T-helper 9 cell (primary cell): ENCODE results near the gene OSR1.
A peak's percentile ranks its signal among the peaks of the same experiment; 100 is the strongest.

Source experiments
- DNase-seq: peaks from one replicate; pipeline ENCODE4 v3.0.0-alpha.2; 2020

OSR1 gene

GRCh38 chr2:19357402-19358241 lies 801 bp downstream of the OSR1 start:
- DNase-seq: no peak

DNA sequence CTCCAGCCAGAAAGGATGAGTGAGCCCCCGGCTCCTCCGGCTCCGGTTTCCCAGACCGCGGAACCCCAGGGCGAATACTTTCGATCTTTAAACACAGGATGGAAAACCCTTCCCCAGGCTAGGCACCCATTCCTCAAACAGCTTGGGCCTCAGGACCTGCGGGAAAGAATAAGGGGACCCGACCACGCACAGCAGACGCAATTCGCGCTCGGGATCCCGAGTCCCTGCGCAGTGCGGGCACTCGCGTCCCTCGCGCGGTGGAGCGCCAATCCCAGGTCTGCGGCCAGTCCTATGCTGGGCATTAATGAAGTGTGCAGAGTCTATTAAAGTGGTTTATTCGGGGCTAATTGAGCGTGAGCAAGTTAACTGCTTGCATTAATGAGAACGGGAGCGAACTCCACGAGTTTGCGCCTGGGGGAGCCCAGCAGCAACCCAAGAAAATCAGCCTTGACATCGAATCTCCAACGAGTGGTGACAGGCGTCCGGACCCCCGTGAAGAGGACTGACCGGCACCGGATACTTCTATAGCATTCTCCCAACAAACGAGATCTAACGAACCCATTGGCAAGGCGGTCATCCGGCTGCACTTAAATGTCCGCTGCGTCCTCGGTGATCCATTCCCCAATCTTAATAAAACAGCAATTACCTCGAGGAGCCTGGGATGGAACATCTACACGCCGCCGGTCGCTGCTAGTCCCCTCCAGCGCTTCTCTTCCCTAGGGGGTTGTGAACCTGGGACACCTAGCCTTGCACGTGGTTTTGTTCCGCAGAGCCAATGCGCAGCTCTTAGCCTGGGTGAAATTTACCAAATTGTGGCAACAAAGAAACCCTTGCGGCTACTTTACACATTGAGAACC lies 1.6 kb downstream of the OSR1 start:
- no peak for DNase-seq

DNA sequence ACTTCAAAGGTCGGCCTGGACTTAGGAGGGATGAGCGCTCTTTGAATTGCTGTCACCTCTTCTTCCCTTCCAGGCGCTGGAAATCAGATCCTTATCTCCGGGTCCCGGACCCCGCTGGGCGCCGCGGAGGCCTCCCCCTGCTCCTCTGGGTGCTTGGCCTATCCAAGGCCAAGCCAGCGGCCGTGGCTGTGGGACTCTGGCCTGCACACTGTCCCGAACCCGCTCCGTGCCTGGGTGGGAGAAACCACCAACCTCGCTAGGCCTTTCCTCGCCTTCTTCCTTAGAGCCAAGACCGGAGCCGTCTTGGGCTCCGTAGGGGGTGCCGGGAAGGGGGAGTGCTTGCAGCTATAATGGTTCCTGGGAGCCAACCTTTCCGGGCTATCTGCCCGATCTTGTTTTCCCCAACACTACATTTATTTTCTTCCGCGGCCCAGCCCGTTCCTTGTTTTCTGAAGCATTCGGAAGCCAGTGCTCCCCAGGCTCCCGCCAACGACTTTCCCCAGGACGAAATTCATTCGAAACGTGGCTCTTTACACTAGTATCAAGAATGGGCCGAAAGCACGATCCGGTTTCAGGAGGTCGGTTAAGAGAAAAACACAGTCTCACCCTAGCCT lies 2.4 kb downstream of the OSR1 start:
- no peak for DNase-seq

DNA sequence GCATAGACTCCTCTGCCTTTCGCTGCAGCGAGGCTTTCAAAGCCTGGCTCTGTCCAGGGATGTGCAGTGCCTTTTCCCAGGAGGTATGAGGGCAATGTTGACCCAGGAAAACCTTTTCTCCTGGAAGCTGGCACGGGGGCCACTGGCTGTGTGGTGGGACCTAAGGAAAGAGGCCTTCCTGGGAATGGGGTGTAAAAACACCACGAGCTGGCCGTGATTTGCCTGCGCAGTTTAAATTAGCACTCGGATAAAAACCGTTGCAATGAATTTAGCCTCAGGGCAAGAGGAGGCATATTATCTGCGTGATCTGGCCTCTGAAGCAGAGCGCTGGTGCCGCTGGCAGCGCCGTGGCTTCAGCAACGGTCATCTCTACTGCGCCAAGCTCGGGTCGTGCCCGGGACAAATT lies 3.0 kb downstream of the OSR1 start:
- no peak for DNase-seq

DNA sequence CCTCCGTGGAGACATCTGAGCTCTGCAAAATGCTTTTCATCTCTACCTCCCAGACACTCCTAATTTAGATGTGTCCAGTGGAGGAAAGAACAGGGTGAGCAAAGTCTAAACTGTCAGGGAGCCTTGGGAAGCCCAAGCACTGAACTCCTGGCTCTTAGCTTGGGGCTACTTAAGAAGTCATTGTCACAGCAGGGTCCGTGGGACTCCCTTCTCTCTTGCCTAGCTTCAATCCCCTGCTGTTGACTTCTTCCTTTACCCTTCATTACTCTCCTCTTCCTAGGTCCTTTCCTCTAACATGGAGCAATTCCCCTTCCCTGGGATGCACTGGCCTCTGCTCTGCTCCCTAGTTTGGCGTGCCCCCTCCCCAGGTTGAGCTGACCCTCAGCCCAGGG lies 3.4 kb downstream of the OSR1 start:
- DNase-seq: no peak

DNA sequence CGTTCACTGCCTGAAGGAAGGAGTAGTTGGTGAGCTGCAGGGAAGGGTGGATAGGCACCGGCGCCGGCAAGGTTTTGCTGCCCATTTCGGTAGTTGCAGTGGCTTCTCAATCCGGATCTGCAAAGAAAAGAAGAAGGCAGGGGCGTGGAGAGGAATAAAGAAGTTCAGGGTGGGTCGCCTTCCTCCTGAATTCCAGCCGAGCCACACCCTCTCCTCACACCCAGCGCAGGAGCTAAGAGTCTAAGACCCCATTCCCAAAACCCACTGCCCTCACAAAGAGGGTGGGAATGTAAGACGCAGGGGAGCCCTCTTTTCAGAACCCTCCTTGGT lies 4.7 kb downstream of the OSR1 start:
- DNase-seq: no peak

DNA sequence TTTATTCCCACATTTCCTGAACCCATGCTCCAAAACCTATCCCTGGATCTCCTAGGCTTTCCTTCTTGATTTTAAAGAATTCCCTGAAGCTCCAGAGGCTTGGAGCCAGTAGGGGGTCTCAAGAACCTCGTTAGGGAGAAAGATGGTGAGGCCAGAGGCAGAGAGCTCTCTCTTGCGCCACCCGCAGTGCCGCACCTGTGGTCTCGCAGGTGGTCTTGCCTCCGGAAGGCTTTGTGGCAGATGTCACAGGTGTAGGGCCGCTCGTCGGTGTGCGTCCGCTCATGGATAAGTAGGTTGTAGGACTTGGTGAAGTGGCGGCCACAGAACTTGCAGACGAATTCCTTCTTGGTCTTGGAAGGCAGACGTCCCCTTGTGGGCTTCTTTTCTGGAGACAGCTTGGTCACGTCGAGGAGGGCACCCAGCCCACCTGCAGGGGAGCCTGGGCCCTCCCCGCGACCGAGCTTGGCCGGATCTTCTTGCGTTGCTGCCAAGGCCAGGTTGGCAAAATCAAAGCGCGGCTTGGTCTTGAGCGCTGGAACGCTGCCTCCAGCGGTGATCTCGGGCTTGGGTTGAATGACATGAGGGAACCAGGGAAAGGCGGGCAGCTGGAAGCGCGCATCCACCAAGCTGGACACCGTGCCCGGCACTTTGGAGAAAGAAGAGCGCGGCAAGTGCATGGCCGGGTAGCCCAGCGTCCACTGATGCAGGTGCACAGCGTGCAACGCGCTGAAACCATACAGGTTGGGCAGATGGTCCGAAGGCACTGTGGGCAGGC lies 5.3 kb downstream of the OSR1 start:
- DNase-seq: no peak

GRCh38 chr2:19351899-19352697 lies 6.3 kb downstream of the OSR1 start:
- no peak for DNase-seq

DNA sequence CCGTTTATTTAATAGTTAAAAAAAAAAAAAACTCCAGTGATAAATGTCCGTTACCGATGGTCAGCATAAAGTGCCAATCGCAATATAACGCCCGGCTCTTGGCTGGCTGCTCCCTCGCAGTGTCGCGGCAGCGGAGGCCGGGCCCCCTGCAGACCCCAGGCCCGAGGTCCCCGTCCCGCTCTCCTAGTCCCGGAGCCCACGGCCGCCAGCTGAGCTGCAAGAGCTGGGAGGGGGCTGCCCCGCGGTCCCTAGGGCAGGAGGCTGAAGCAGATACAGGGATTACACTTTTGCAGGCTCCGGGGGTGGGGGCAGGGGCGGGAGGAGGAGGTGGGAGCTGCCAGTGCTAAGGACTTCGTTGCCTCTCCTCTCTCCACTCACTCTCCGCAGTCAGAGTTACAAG lies 6.9 kb downstream of the OSR1 start:
- no peak for DNase-seq

- no peak for DNase-seq
Measured at GRCh38 chr2:19350678-19351401, 7.6 kb downstream of the OSR1 start.

DNA sequence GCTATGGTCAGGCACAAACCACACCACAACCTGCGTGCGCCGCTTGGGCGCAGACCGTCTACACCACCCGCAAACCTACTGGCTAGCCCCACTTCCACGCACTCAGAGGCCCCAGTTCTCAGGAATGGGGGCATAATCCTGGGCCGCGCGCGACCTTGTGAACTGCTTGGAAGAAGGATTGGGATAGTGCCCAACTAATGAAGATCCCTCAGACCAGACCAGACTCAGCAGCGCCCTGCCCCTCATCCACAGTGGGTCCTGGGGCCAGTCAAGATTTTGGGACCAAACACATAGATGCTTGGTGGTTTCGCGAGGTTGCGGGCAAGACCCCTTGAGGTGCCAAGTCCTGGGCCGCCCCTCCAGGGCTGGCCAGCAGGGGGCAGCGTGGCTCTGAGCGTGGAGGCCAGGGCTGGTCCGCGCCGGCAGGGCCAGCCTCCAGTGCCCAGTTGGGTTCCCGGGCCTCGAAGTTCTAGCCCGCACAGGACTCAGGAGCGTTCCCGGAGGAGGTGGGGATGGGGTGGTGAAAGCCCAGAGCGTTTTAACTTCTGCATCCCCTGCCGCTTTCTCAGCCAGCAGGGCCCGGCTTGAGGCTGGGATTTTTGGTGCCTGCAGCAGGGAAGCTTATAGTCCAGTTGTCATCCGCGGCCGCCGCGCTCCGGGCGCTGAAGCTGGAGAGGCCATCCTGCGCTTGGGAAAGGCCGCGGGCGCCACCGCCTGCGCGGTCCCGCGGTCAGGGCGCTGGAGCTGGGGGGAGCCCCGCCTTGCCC lies 8.3 kb downstream of the OSR1 start:
- DNase-seq: peak; percentile 59

GRCh38 chr2:19348692-19349091 lies 9.7 kb downstream of the OSR1 start:
- no peak for DNase-seq

- peak; percentile 95 for DNase-seq
Measured at GRCh38 chr2:19347619-19348562, 10.5 kb downstream of the OSR1 start.

DNA sequence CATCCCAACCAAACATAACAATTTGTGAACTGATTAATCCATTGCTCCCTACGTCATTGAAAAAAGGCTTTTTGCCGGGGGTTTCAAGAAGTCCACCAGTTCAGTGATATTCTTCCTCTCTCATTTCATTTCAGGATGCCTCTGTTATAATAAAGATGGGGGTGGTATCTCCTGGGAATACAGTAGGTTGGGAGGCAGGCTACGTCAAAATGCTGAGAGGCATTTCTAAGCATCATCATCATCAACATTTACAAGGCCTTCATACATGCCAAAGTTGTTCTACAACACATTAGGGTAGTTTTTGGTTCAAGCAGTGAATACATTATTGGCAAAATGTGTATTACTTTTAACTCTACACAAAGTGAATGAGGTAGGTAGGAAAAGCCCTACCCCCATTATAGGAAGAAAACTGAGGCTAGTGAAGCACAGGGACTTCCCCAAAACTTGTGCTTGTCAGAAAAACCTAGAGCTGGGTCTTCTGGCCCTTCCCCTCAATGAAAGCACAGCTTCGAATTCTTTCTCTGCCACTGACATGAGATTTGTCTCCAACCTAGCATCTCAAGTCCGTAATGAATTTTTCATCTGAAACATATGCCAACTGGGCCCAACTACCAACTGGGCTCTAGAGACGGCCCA lies 11.3 kb downstream of the OSR1 start:
- DNase-seq: no peak

GRCh38 chr2:19337742-19338141 lies 20.7 kb downstream of the OSR1 start:
- DNase-seq: no peak

- DNase-seq: no peak
Measured at GRCh38 chr2:19337202-19337601, 21.2 kb downstream of the OSR1 start.

DNA sequence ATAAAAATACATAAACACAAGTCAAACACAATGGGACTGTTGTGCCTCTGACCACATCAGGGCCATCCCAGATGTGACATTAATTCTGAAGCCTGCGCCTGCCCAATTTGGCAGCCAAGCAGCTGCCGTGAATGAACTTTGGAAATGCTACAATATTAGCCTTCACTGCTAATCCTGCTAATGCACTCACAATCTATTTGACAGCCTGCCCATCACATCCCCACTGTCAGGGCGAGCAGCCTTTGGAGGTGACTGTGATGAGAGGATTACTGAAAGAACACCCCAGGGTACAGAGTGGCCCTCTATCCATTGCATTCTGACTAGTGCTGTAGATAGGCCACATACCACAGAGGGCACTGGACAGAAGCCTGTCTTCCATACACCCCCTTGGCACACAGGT lies 21.6 kb downstream of the OSR1 start:
- no peak for DNase-seq

DNA sequence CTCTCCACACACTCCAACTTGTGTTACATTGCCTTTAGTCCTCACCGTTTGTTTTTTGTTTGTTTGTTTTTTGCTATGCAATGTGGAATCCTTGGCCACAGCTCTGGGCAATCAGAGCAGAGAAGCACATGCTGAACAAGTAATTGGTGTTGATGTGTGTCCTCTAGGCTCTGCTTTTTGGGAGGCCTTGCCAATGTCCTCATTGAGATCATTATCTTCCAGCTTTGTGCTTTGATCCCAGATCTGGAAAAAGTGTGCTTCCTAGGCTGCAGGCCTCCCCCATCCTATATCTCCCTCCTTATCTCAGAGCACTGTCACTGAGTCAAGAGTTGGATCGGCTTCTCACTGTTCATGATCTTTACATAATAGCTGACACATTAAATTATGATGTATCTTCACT lies 25.9 kb downstream of the OSR1 start:
- no peak for DNase-seq

GRCh38 chr2:19331450-19331849 lies 27.0 kb downstream of the OSR1 start:
- no peak for DNase-seq
